ENCODE data around the gene SLAMF9. TPM values are rescaled to one million over a fixed set of nuclear protein-coding genes. Genes with fewer than 3 reads are reported as not detected.

Gene SLAMF9
- total and polyA plus RNA-seq, 2 of the 8 experiments (the other 6 are each of a cell fraction or from before 2014, with no cell fraction given) = not detected

DNA sequence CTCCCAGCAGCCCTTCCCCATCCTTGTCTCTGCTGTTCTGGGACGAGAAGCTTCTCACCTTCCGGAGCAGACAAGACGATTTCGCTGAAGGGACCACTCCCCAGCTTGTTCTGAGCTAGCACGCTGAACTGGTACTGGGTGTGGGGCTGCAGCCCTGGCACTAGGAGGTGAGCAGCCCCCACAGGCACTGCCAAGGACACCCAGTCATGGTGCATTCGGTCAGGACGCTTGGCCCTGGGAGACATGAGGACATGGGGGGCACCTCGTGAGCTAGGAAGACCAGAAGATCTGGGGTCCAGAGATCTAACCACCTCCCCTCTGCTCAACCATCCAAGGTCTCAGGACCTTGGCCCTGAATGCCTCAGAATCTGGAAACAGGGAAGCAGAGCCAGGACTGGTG, 23.4 kb downstream of the SLAMF9 start:
- H3K9ac ChIP-seq (replicated peaks in 1 of 4; ENCODE audit: extremely low read depth in 1 of 4, low read depth in 3 of 4, low read length in 3 of 4) = no peak overlapping the region
- H2AK5ac ChIP-seq (ENCODE audit: low read depth, low read length) = no peak overlapping the region
- H2BK12ac ChIP-seq (ENCODE audit: low read depth, low read length) = no peak overlapping the region
- FAIRE-seq = no peak
- H2BK5ac ChIP-seq (ENCODE audit: low read depth, low read length) = no peak overlapping the region; the same call in 1 of the 2 replicates
- no peak overlapping the region for H3K4me2 ChIP-seq (ENCODE audit: insufficient read depth in 1 of 2, low read depth in 2 of 2, low read length in 2 of 2)
- 92% methylated on average over 8 of the region's 8 CpGs; no CpG with 5 or more reads in 1 of the 2 experiments for WGBS, 2 experiments (ENCODE audit: extremely low coverage in 1 of 2, insufficient coverage in 1 of 2, insufficient read length in 1 of 2, insufficient replicate concordance in 2 of 2, low coverage in 1 of 2, low lambda C conversion rate in 2 of 2, missing lambda C conversion rate in 1 of 2)
- no peak overlapping the region for H2AFZ ChIP-seq (ENCODE audit: low read length)
- no peak overlapping the region for H3K14ac ChIP-seq (ENCODE audit: insufficient read length)
- H3K9me3 ChIP-seq (ENCODE audit: insufficient read depth in 2 of 2, low read depth in 1 of 2, low read length in 1 of 2) = no peaks in the 10 kb centered on the region
- no peaks in the 10 kb centered on the region for H3K79me1 ChIP-seq (ENCODE audit: low read depth, low read length)
- no peak overlapping the region for H2BK20ac ChIP-seq (ENCODE audit: low read length)
- H3K79me2 ChIP-seq (ENCODE audit: control insufficient read depth in 1 of 2, insufficient read depth in 2 of 2, low read length in 2 of 2) = no peaks in the 10 kb centered on the region
- H3K4me1 ChIP-seq (replicated peaks in 1 of 4; ENCODE audit: control insufficient read depth in 3 of 4, insufficient read depth in 4 of 4, low read length in 3 of 4) = peaks cover 0 to 4% (median 1%) of the 10 kb centered on the region in 4 experiments; a peak in 5 of 7 replicates
- H4K5ac ChIP-seq (ENCODE audit: insufficient read length, low read depth, low read length) = no peak overlapping the region
- CTCF ChIA-PET (ENCODE audit: partially characterized antibody) = interaction anchor here (0.7 to 35.5 kb wide), 15 partner anchors 9 to 717 kb away, joined by 3 to 696 read pairs (median 4); partner anchors contain the start of gene CFAP45
- H3K56ac ChIP-seq (replicated peaks; ENCODE audit: insufficient read length, low read depth, low read length) = no peak overlapping the region
- H4K91ac ChIP-seq (replicated peaks; ENCODE audit: insufficient read length, low read length) = no peak overlapping the region
- no peak overlapping the region for H2BK120ac ChIP-seq (replicated peaks; ENCODE audit: low read depth, low read length)
- peaks cover 0 to 3% of the 10 kb centered on the region in 2 experiments for H4K20me1 ChIP-seq (replicated peaks in 1 of 2; ENCODE audit: control insufficient read depth in 1 of 2, insufficient read depth in 2 of 2, low read length in 2 of 2)
- H3K4ac ChIP-seq (replicated peaks; ENCODE audit: insufficient read length, low read depth, low read length) = no peak overlapping the region
- H3K18ac ChIP-seq (ENCODE audit: extremely low read depth, low read length) = no peak overlapping the region
- no peak overlapping the region for H3K27ac ChIP-seq (ENCODE audit: low read depth, low read length)
- POLR2A ChIA-PET (ENCODE audit: partially characterized antibody) = interaction anchor here (1.0 to 3.0 kb wide), 5 partner anchors 9 to 96 kb away, joined by 3 to 15 read pairs (median 4); partner anchors contain the start of gene IGSF9
- DNase-seq (ENCODE audit: low read depth in 1 of 2, low spot score in 2 of 2) = no peak
- H2BK15ac ChIP-seq (ENCODE audit: low read length) = no peak overlapping the region
- H3K27me3 ChIP-seq (replicated peaks in 1 of 4; ENCODE audit: control insufficient read depth in 3 of 4, extremely low read depth in 1 of 4, insufficient read depth in 3 of 4, low read length in 3 of 4) = no peaks in the 10 kb centered on the region
- H3K23ac ChIP-seq (ENCODE audit: insufficient read length) = no peak overlapping the region
- H3K23me2 ChIP-seq (ENCODE audit: low read depth, low read length) = peaks cover 2% of the 10 kb centered on the region; the same call in 1 of the 2 replicates
- H3K4me3 ChIP-seq (ENCODE audit: extremely low read depth in 1 of 4, insufficient read depth in 2 of 4, low read depth in 3 of 4, low read length in 4 of 4) = no peak overlapping the region
- no peak overlapping the region for H4K8ac ChIP-seq (ENCODE audit: extremely low read depth, insufficient read depth, low read length)
- H3K36me3 ChIP-seq (ENCODE audit: control insufficient read depth in 2 of 4, insufficient read depth in 4 of 4, low read length in 3 of 4) = peaks cover 3 to 38% (median 18%) of the 10 kb centered on the region in 4 experiments; a peak in 6 of 8 replicates
- no peak for TF ChIP-seq HDAC6 (IDR thresholded peaks at IDR 0.05; ENCODE audit: low read depth, low read length)
- TF ChIP-seq CBX8 (IDR thresholded peaks at IDR 0.05; ENCODE audit: borderline replicate concordance, low read depth, low read length) = no peak
- TF ChIP-seq RBBP5 (IDR thresholded peaks at IDR 0.05; ENCODE audit: borderline replicate concordance, low read depth, low read length) = no peak
- TF ChIP-seq ZNF274 (IDR thresholded peaks at IDR 0.05; ENCODE audit: borderline replicate concordance, extremely low read depth, low read length) = no peak
- no peak for TF ChIP-seq RXRA (IDR thresholded peaks at IDR 0.05; ENCODE audit: insufficient read depth, low read depth, low read length)
- TF ChIP-seq, protein P1, sequence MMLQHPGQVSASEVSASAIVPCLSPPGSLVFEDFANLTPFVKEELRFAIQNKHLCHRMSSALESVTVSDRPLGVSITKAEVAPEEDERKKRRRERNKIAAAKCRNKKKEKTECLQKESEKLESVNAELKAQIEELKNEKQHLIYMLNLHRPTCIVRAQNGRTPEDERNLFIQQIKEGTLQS (IDR thresholded peaks at IDR 0.05; ENCODE audit: insufficient read depth, low read depth, low read length) = no peak
- no peak for TF ChIP-seq BACH1 (IDR thresholded peaks at IDR 0.05; ENCODE audit: low read length)
- no peak for TF ChIP-seq KDM5A (IDR thresholded peaks at IDR 0.05; ENCODE audit: low read length)
- TF ChIP-seq EP300 (IDR thresholded peaks at IDR 0.05; ENCODE audit: borderline replicate concordance in 1 of 2, low read depth in 2 of 2, low read length in 2 of 2) = no peak
- TF ChIP-seq, protein P2, sequence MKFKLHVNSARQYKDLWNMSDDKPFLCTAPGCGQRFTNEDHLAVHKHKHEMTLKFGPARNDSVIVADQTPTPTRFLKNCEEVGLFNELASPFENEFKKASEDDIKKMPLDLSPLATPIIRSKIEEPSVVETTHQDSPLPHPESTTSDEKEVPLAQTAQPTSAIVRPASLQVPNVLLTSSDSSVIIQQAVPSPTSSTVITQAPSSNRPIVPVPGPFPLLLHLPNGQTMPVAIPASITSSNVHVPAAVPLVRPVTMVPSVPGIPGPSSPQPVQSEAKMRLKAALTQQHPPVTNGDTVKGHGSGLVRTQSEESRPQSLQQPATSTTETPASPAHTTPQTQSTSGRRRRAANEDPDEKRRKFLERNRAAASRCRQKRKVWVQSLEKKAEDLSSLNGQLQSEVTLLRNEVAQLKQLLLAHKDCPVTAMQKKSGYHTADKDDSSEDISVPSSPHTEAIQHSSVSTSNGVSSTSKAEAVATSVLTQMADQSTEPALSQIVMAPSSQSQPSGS (IDR thresholded peaks at IDR 0.05; ENCODE audit: low read length) = no peak
- TF ChIP-seq TAF1 (IDR thresholded peaks at IDR 0.05; ENCODE audit: low read depth, low read length) = no peak

Data from H1 (cell line).